ENCODE data around the gene S100B.

Gene S100B

GRCh38 chr21:46604975-46605766 lies at the start of gene S100B:
Gene S100B (minus strand): TSS chr21:46605082. CDS start chr21:46602415, 2,667 bp downstream.
- Mint-ChIP-seq H3K4me3 (peak within 1 kb of the TSS; percentile 45), H3K9me3 (no peaks in the 10 kb centered on the region), H3K4me1 (peaks cover 41% of the 10 kb centered on the region), H3K27ac (peak within 1 kb of the TSS; percentile 92), H3K36me3 (no peaks in the 10 kb centered on the region)
- no peak for ATAC-seq
- DNase-seq (ENCODE audit: low spot score in 2 of 2) = no peak

GRCh38 chr21:46651121-46651520 lies 46.2 kb upstream of the S100B start:
- peaks cover 7% of the 10 kb centered on the region for H3K9me3 Mint-ChIP-seq
- ATAC-seq = no peak

GRCh38 chr21:46650476-46651098 lies 45.7 kb upstream of the S100B start:
- H3K27ac Mint-ChIP-seq = peak overlapping the region; percentile 63
- peaks cover 41% of the 10 kb centered on the region for H3K4me1 Mint-ChIP-seq
- ATAC-seq (no peak), DNase-seq (ENCODE audit: low spot score in 2 of 2) (no peak)
- peaks cover 100% of the 10 kb centered on the region for H3K36me3 Mint-ChIP-seq
- H3K4me3 Mint-ChIP-seq = no peak overlapping the region
- H3K9me3 Mint-ChIP-seq = peaks cover 5% of the 10 kb centered on the region

More at GRCh38 chr21:46651121-46651520, 46.2 kb upstream of the S100B start:
- Mint-ChIP-seq H3K27ac (peak overlapping the region; percentile 63), H3K4me1 (peaks cover 41% of the 10 kb centered on the region), H3K36me3 (peaks cover 100% of the 10 kb centered on the region), H3K4me3 (no peak overlapping the region)
- DNase-seq (ENCODE audit: low spot score in 2 of 2) = no peak

- no peak for DNase-seq (ENCODE audit: low spot score in 2 of 2)
- peak overlapping the region; percentile 63 for H3K27ac Mint-ChIP-seq
- H3K4me1 Mint-ChIP-seq = peaks cover 41% of the 10 kb centered on the region
- ATAC-seq = no peak
- no peak overlapping the region for H3K4me3 Mint-ChIP-seq
- H3K36me3 Mint-ChIP-seq = peaks cover 100% of the 10 kb centered on the region
- H3K9me3 Mint-ChIP-seq = no peaks in the 10 kb centered on the region
Observed at GRCh38 chr21:46649356-46649755, 44.5 kb upstream of the S100B start.

GRCh38 chr21:46648539-46648938 lies 43.7 kb upstream of the S100B start:
- Mint-ChIP-seq H3K36me3 (peaks cover 100% of the 10 kb centered on the region), H3K4me1 (peaks cover 41% of the 10 kb centered on the region)
- no peak for ATAC-seq

GRCh38 chr21:46646541-46647154 lies 41.8 kb upstream of the S100B start:
- Mint-ChIP-seq H3K4me3 (no peak overlapping the region), H3K9me3 (no peaks in the 10 kb centered on the region), H3K27ac (no peak overlapping the region), H3K4me1 (peaks cover 38% of the 10 kb centered on the region), H3K36me3 (peaks cover 100% of the 10 kb centered on the region)
- DNase-seq (ENCODE audit: low spot score in 2 of 2) = no peak
- ATAC-seq = no peak

More at GRCh38 chr21:46648539-46648938, 43.7 kb upstream of the S100B start:
- H3K9me3 Mint-ChIP-seq = no peaks in the 10 kb centered on the region
- no peak overlapping the region for H3K4me3 Mint-ChIP-seq
- H3K27ac Mint-ChIP-seq = peak overlapping the region; percentile 63
- no peak for DNase-seq (ENCODE audit: low spot score in 2 of 2)

GRCh38 chr21:46645840-46646239 lies 41.0 kb upstream of the S100B start:
- ATAC-seq (no peak), DNase-seq (ENCODE audit: low spot score in 2 of 2) (peak in 1 of 2 donors; percentile 34)
- H3K9me3 Mint-ChIP-seq = no peaks in the 10 kb centered on the region
- peaks cover 37% of the 10 kb centered on the region for H3K4me1 Mint-ChIP-seq
- peaks cover 100% of the 10 kb centered on the region for H3K36me3 Mint-ChIP-seq
- H3K27ac Mint-ChIP-seq = no peak overlapping the region
- no peak overlapping the region for H3K4me3 Mint-ChIP-seq

GRCh38 chr21:46643379-46644177 lies 38.7 kb upstream of the S100B start:
- ATAC-seq (no peak), DNase-seq (ENCODE audit: low spot score in 2 of 2) (no peak)
- H3K4me3 Mint-ChIP-seq = no peak overlapping the region
- peak overlapping the region; percentile 37 for H3K27ac Mint-ChIP-seq
- H3K4me1 Mint-ChIP-seq = peaks cover 36% of the 10 kb centered on the region
- H3K9me3 Mint-ChIP-seq = no peaks in the 10 kb centered on the region
- H3K36me3 Mint-ChIP-seq = peaks cover 100% of the 10 kb centered on the region

GRCh38 chr21:46641656-46642055 lies 36.8 kb upstream of the S100B start:
- Mint-ChIP-seq H3K27ac (peak overlapping the region; percentile 76), H3K9me3 (no peaks in the 10 kb centered on the region), H3K4me1 (peaks cover 48% of the 10 kb centered on the region), H3K4me3 (no peak overlapping the region), H3K36me3 (peaks cover 88% of the 10 kb centered on the region)
- ATAC-seq (no peak), DNase-seq (ENCODE audit: low spot score in 2 of 2) (no peak)

GRCh38 chr21:46639489-46640386 lies 34.9 kb upstream of the S100B start:
- no peaks in the 10 kb centered on the region for H3K9me3 Mint-ChIP-seq
- H3K36me3 Mint-ChIP-seq = peaks cover 81% of the 10 kb centered on the region
- no peak for ATAC-seq

GRCh38 chr21:46637952-46638746 lies 33.3 kb upstream of the S100B start:
- peaks cover 72% of the 10 kb centered on the region for H3K36me3 Mint-ChIP-seq
- peaks cover 65% of the 10 kb centered on the region for H3K4me1 Mint-ChIP-seq

More at GRCh38 chr21:46639489-46640386, 34.9 kb upstream of the S100B start:
- Mint-ChIP-seq H3K27ac (no peak overlapping the region), H3K4me3 (peak overlapping the region; percentile 98), H3K4me1 (peaks cover 53% of the 10 kb centered on the region)
- DNase-seq (ENCODE audit: low spot score in 2 of 2) = no peak

GRCh38 chr21:46636550-46637285 lies 31.8 kb upstream of the S100B start:
- DNase-seq (ENCODE audit: low spot score in 2 of 2) (no peak), ATAC-seq (no peak)
- peaks cover 62% of the 10 kb centered on the region for H3K4me1 Mint-ChIP-seq
- H3K27ac Mint-ChIP-seq = peak overlapping the region; percentile 97
- H3K4me3 Mint-ChIP-seq = peak overlapping the region; percentile 98
- no peaks in the 10 kb centered on the region for H3K9me3 Mint-ChIP-seq
- H3K36me3 Mint-ChIP-seq = peaks cover 58% of the 10 kb centered on the region

More at GRCh38 chr21:46637952-46638746, 33.3 kb upstream of the S100B start:
- H3K4me3 Mint-ChIP-seq = peak overlapping the region; percentile 98
- ATAC-seq (peak; percentile 73), DNase-seq (ENCODE audit: low spot score in 2 of 2) (no peak)
- H3K9me3 Mint-ChIP-seq = no peaks in the 10 kb centered on the region
- H3K27ac Mint-ChIP-seq = peak overlapping the region; percentile 94

- ATAC-seq (no peak), DNase-seq (ENCODE audit: low spot score in 2 of 2) (no peak)
- Mint-ChIP-seq H3K27ac (peak overlapping the region; percentile 97), H3K36me3 (peaks cover 52% of the 10 kb centered on the region), H3K4me3 (peak overlapping the region; percentile 98), H3K4me1 (peaks cover 56% of the 10 kb centered on the region), H3K9me3 (no peaks in the 10 kb centered on the region)
Observed at GRCh38 chr21:46636181-46636512, 31.3 kb upstream of the S100B start.
